NCI-H146 treated with DMSO at 0.1 percent for 48 hours (cell line): ENCODE measurements around the gene FGF1.

Experiments used
- DNase-seq: peaks from one replicate; lab custom pipeline; 2025; ENCODE audit not compliant: unreplicated experiment; lab: John Stamatoyannopoulos, UW

FGF1 gene

DNA sequence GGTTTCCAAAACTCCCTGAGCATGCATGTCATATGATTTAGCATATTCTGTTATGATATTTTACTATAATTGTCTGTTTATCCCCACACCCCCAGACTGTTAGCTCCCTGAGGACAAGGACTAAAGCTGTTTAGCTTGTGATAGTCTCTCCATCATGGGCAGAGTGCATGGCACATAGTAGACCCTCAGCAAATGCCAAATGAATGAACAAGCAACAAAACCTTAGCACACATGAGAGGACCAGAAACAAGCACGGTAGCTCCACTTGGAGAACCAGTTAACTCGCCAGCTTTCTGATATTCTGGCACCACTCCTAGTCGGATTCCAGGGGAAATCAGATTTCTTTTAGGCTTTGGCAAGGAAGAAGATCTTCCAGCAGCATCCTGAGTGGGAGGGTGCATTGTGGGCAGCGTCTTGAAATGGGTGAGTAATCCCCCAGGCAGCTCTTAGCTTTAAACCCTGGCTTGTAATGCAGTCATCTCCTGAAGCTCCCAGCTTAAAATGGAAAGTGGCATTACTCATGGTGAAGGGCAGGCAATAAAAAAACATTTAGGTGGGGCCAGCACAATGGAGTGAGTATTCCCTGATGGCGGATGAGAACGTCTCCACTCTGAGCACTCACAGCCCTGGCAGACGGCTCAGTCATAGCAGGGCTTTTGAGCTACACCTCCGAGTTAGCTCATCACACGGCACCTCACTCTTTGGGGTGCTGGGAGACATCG lies 41.1 kb downstream of the FGF1 start:
- DNase-seq = no peak

DNA sequence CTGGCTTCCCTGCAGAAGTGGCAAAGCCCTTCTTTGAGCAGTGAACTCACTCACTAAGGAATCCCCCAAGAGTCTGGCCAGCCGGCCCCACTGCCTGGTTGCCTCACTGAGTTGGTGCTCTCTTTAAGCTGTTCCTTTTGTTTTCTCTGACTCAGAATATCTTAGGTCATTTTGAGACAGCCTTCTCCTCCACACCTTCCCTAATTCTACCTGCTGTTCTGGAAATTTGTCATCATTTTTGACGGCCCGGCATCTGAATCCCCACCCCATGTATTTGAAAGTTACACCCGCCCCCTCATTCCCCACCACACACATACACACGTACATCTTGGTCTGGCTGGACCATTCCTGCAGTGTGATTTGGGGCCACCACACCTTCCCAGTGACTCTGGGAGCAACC lies 41.8 kb downstream of the FGF1 start:
- DNase-seq = no peak

DNA sequence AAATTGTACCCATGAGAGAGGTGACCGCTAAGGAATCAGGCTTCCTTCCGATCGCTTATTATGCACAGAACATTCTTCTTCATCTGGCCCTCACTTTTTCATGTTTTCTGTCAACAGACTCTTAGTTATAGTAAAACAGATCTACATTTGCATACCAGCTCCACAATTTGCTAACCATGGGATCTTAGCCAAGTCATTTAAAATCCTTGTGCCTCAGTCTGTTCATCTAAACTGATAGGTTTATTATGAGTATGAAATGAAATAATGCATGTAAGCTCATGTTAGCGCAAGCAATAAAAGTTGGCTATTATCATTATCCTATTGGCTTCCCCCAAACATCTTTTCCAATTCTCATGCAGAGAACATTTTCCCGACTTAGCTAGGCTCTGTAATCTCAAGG lies 42.3 kb downstream of the FGF1 start:
- DNase-seq = no peak

DNA sequence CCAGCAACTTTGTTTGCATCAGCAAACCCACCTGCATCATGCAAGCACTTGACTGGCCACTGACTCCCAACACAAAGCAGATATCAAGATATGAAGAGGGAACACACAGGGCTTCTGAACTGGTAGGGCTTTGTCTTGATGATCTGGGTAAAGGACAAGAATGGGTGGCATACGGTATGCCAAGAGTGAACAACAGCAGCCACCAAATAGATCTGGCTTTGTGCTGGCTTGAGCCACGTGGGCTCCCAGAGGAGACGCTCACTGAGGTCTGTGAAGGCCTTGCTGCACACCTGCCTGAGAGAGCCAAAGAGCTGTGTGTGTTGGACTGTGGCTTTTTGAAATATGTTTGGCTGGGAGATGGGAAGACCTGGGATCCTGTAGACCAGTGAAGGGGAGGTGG lies 43.5 kb downstream of the FGF1 start:
- no peak for DNase-seq

DNA sequence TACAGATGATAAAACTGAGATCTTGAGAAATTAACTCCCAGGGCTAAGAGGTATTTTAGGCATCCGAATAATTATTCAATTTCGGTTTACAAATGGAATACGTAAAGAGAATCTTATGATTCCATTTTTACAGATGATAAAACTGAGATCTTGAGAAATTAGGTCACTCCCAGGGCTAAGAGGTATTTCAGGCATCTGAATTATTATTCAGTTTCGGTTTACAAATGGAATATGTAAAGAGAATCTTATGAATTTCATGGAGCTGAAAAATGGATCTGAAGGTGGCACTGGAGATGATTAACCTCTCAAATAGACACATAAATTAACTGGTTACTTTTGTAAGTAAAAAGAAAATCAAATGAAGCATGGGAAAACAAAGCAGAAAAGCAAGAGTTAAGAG lies 44.2 kb downstream of the FGF1 start:
- no peak for DNase-seq

DNA sequence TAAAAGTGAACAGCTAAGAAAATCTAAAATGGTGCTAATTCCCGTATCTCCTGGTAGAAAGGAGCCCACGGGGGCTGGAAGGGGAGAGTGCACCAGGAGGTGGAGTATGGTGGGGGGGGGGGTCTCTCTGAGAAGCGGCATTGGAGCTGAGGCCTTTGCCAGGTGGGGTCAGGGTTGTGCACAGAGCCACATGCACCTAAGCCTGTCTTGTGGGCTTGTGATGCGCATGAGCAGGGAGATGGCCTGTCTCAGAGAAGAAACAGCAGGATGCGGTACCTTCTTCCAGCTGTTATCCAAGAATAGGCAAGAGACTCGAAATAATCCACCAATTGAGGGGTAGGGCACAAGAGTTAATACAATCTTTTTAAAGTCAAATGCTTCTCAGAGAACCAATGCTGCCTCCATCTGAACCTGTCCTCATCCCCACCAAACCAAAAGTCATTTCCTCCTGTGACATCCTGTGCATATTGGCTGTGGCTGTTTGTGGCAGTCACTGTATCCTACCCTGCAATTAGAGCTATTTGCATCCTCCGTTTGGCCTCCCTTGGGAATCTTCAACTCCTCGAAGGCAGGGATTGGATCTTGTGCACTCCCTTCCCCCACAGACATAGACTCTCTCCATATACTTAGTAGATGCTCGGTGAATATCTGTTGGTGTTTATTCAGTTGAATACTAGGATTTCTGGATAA lies 45.4 kb downstream of the FGF1 start:
- DNase-seq = no peak

DNA sequence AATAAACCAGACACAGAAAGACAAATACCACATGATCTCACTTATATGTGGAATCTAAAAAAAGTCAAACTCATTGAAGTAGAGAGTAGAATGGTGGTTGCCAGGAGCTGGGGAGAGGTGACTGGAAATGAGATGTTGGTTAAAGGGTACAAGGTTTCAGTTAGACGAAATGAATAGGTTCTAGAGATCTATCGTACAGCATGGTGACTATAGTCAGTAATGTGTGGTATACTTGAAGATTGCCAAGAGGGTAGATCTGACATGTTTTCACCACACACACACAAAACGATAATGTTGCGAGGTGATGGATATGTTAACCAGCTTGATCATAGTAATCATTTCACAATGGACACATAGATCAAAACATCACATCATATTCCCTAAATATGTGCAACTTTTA lies 46.4 kb downstream of the FGF1 start:
- no peak for DNase-seq

DNA sequence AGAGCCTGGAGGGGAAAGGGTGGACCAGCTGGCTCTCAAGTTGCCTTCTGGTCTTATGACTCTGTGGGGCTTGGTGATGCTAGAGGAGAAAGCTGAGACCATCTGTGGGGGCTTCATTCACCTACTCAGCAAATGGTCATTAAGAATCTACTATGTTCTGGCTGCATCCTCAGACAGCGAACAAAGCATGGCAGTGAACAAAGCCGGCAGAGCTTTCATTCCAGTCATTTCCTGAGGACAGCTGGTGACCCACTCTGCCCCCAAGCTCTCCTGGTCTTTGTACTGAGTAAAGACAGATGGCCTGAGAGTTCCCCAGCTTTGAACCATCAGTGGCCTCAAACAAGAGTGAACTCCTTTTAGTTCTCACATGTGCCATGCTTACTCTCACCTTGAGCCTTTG lies 48.0 kb downstream of the FGF1 start:
- no peak for DNase-seq

DNA sequence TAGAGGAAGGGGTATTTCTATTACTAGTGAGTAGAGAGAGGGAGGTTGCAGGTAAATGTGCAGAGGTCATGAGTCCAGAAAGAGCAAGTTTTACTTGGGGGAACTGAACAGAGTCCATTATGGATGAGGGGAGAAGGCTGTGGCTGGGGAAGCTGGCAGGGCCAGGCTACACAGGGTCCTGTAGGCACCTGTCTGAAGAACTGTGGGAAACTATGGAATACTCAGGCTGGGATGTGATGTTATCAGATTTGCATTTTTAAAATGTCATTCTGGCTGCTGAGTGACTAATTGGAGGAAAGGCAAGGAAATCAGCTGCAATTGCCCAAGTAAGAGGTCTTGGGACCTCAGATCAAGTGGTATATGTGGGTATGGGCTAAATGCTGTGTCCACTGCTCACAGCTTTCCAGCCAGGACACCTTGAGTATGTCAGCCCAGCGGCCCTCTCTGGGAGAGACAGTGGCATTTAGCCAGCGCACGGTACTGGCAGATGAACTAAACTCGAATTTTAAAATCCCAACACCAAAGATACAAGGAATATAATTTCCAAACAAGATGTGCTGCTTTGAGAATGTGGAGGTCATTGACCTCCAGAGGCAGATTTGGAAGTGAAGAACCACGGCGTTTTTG lies 49.1 kb downstream of the FGF1 start:
- DNase-seq = no peak

DNA sequence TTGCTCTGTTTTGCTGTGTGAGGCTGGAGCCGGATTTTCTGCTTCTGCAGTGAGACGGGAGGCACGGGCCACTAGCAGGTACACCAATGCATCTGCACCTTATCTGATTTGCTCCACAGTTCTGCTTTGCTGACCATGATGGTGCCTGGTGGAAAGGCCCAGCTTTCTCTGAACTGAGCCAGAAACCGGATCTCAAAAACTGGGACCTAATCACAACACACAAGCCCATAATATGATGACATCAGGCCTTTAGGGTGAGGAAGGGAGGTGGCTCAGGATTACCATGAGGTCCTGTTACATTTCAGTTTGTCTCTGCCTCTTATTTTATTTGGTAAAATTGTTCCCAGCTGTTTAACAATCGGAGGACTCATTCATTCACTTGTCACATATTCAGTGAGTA lies 49.8 kb downstream of the FGF1 start:
- DNase-seq = no peak

DNA sequence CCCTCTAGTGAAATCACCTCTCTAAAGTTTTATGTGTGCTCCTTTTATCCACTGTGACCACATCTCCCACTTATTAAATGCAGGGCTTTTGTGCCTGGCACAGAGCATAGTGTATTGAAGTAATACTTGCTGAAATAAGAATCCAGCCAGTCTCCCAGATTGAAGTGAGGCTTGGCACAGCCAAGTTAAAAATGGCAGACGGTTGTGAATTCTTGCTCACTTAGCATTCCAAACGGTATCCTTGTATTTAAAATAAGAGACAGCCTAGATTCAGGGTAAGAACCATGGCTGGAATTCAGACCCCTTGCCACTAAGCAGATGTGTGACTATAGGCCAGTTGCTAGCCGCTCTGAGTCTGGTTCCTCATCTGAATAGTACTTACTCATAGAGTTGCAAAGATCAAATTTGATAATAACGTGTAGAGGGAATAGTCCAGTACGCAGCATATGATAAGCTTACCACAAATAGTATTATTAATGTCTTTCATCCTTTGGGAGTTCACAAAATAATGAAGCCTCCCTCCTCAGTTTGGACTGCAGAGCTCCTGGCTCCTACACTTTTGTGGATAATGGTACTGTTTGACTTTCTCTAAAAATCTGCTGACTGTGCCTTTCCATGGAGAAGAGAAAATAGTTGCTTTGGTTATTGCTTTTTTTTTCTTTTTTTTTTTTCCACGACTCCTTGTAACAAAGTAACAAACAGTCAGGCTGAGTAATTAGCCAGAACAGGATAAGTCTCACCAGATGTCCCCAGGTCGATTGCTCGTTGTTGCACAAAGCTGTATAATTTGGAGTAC lies 51.5 kb downstream of the FGF1 start:
- DNase-seq = no peak

DNA sequence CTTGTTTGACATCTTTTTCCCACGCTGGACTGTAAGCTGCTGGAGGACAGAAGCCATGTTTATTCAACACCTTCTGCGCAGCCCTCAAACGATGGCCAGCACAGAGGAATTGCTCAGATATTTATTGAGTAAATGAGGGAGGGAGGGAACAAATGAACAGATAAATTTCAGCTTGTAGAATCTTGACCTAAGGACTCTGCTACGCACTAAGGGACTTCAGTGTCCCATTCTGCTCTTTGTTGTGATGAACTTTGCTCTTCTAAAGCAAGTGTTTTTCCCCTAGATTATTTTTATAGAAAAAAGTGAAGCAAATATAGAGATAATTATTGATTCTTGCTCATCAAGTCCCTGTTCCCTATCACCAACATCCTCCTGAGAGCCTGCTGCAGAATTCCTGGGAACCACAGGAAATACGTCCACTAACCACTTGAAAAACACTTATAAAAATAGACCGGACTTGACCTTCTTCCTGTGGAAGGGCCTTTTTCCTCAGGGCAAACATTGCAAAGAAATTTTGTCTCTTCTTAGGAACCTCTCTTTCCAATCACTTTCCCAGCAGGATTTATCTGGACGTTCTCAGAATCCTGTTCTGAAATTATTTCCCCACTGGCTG lies 54.9 kb downstream of the FGF1 start:
- no peak for DNase-seq

DNA sequence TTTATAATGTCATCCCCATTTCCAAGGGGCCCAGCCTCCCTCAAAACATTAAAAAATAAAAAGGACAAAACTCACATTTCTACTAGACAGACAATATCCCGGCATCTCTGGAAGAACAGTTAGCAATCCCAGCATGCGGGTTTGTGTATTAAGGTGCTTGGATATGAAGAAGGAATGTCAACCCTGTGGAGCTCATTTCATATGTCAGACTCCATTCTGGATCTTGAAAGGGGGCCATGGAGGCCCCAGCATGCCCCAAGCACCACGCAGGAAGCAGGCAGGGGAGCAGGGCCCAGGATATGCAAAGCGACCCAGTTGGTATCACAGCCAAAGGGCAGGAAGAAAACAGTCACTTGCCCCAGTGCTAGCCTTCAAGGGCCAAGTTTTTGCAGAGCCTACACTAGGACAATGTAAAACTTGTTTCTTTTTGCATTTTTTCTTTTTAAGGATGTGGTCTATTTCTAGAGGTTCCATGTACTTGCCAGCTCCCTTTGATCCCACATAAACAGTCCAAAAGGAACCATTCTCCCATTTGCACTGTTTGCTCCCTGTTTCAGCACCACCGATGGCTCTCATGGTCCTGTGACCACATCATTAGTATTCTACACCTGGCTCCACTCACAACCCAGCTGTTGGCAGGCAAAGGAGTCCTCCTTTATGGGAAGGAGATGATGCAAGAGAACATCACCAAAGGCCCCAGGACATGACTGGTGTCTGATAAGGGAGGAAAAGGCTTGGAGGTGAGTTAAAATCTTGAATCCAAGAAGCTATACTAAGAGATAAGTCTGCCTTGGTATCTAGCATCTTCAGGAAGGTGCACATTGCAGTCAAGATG lies 58.3 kb downstream of the FGF1 start:
- DNase-seq = no peak

DNA sequence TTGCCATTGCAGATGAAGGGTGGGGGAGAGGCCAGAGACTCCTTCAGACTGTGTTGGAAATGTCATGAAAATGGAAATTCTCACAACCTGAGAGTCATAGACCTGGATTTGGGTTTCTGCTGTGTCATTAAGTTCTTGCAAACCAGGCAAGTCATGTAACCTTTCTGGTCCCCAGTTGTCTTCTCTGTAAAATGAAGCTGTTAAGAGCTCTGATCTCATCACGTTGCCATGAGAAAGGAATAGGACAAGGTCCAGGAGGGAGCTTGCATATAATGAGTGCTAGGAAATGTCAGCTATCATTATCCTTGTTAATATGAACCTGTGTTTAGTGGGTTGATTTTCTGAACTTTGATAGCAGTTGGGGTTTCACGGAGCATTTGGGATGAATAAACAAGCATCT lies 59.1 kb downstream of the FGF1 start:
- no peak for DNase-seq

DNA sequence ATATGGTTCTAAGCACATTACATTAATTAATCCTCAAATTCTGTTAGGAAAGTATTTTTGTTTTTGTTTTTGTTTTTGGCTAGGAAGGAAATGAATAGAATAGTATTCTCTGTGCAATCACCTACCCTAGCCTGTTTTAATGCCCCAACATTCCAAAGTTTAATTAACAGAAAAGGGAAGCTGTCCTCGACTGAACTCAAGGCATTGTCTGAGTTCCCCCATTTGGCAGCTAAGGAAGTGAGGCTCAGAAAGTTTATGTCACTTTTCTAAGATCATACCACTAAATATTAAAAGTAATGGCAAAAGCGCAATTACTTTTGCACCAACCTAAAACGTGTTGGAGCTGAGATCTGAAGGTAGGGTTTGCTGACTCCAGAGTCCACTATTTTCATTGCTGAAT lies 59.8 kb downstream of the FGF1 start:
- no peak for DNase-seq

DNA sequence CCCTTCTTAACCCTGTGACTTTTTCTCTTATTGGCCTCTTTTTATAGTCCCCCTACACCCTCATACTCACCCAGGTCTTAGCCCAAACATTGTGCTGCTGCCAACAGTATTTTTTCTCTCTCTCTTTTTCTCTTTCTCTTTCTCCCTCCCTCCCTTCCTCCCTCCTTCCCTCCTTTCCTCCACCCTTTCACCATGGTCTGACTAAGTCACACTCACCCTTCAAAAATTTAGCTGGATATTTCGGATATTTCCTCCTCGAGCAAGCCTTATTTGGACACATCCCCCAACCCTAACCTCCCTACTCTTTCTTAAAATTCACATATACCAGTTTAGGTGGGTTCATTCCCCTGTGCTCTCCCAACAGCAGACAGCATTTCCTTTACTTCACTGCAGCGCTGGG lies 64.7 kb downstream of the FGF1 start:
- no peak for DNase-seq

DNA sequence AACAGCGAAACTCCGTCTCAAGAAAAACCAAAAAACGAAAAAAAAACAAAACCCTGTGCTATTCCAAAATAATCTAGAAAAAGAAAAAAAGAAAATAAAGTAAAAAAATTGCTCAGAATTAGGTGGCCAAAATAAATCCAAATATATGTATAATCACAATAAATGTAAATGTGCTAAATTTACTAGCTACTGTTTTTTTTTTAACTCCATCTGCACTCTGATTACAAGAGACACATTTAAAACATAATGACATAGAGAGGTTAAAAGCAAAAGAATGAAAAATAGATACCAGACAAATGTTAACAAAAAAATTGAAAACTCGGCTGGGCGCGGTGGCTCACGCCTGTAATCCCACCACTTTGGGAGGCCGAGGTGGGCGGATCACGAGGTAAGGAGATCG lies 66.1 kb downstream of the FGF1 start:
- DNase-seq = no peak

DNA sequence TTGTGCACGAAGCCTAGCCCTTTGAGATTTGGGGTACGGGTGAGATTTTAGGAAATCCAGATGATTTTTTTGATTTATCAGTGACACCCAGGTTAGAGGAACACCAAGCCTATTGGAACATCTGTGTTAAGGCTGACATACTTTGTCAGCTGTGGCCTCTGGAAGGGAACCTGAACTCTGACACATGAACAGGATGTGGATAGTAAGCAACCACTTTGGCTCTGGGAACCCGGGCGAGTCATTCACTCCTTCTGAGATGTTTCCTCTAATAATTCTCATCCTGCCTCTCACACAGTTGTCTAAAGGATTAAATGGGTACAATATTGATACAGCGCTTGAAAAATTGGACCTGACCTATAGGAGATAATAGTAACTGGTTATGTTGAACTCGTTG lies 67.8 kb downstream of the FGF1 start:
- DNase-seq = no peak

DNA sequence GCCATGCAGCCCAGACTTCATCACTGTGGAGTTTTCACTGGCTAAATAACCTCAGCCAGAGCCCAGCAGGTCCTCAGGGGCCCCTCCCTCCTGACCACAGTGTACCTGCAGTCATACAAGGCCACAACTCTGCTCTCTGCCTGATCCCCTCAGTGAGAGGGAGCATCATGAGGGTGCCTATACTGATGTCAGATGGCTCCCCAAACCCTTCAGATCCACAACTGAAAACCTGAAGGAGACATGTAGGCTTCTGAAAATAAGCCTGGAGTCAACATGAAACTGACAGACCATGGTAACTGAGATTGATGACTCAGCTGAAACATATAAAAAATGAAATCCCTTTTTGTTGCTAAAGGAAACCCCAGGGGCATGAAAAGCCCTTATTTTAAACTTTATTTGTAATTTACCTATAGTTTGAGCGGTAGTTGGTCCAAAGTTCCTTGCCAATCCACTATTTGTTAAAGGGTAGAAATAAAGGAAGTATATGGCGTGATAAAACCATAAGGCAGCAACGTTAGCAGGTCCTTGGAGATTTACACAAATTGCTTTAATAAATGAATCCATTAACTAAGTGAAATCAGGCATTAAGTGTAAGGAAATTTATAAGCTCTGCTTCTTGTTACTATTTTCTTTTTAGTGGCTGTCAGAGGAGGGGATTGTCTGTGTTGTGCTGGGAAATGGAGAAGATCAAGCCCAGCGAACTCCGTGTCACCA lies 68.3 kb downstream of the FGF1 start:
- no peak for DNase-seq

DNA sequence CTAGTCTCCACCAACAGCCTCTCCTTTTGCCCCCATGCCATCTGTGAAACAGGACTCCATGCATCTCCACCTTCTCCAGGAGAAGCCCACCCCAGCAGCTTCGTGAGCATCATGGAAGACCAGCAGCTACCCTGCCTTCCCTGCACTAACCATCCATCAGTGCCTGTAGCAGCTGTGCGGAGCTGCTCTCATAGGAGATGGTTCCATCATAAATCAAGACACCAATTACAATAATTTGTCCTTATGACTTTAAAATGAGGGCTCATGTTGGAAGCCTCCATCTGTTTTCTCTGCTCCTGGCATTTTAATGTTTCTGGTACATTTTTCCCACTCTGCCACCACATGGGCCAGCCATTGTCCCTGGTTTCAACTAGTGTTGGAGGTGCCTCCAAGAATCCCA lies 69.9 kb downstream of the FGF1 start:
- no peak for DNase-seq
